Fibroblast of skin of left biceps (primary cell): ENCODE results near the gene HLA-DMA.

Source experiments
- DNase-seq, 2 experiments: peaks; one replicate each; pipeline ENCODE4 v3.0.0-alpha.2; 2013; ENCODE audit warnings: low read depth in 2 of 2

Gene HLA-DMA

DNA sequence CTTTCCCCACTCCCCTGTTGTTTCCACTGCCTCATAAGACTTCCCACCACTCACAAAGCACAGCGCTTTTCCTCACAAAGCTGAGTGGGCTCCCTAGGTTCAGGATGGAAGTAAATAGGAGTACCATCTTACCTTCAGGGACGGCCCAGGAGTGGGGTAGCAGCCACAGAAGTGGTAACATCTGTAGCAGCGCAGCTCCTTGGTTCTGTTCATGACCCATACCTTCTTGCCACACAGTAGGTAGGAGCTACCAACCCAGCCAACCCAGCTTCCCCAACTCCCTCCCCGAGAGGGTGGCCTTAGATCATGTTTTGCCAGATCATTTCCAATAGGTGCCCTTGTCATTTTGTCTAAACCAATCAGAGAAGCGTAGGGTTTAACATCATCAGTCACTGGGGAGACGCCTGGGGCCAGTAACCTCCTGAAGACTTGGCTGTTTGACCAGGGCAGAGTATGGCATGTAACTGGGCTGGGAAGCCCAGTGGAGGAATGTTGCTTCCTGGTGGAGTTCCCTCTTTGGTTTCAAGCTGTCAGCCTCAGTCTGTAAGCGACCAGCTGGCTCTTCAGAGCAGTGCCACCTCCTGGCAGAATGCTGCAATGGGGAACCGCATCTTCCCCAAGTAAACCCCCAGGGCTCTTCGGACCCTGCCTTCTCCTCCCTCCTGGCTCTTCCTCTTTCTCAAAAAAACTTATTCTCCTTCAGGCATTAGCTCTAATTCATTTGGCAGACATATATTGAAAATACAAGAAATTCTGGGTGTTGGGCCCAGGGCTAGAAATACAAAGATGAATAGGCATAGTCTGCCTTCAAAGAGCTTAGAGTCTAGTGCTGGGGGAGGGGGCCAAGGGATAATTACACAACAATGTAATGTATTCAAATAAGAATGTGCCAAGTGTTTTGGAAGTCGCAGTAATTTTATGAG lies at the start of gene HLA-DMA:
Gene HLA-DMA (minus strand): TSS at position 281 of the 923 bp plus-strand sequence. CDS start 61 bp downstream, at position 220.
- DNase-seq: peak in 1 of 2 experiments; percentile 51

DNA sequence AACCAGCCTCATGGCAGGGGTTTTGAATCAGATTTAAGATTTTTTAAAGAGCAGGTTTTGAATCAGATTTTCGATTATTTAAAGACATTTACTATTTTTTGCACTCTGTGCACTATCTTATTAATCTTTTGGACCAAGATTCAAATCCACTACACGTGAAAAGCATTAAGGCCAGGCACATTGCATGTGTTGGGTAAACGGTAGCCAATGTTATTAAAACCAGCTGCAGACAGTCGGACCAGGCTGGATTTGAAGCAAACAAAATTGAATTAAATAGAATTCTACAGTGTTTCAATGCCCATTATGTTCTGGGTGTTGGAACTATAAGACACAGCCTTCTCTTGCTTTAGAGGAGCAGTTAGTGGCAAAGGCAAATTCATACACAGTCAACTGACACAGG lies 48.8 kb upstream of the HLA-DMA start:
- DNase-seq: no peak

DNA sequence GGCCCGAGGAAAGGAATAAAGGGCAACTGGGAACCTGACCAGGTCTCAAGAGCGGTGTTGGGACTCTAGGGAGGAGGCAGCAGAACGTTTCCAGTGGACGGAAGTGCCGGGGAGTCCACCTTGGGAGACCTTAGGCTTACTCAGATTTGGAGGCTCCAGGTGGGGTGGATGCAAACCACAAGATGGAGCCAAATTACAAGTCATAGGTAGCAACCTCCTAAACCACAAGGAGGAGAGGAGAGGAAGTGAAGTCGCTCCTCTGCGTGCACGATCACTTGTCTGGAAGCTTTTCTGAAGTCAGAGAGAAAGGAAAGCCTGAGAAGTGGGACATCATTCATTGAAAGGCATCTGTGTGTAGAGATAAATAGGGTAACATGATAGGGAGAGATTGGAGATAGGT lies 47.2 kb upstream of the HLA-DMA start:
- no peak for DNase-seq

DNA sequence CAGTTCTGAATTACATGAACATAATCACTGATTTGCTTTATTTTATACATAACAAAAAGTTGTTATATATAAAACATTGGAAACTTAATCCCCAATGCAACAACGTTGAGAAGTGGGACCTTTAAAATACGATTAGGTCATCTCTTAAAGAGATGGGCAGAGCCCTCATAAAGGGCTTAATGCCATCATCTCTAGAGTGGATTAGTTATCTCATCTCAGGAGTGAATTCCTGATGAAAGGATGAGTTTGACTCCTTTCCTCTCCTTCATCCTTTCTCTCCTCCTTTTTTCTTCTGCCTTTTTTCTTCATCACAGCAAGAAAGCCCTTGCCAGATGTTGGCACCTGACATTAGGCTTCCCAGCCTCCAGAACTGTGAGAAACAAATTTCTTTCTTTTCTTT lies 42.6 kb upstream of the HLA-DMA start:
- no peak for DNase-seq

DNA sequence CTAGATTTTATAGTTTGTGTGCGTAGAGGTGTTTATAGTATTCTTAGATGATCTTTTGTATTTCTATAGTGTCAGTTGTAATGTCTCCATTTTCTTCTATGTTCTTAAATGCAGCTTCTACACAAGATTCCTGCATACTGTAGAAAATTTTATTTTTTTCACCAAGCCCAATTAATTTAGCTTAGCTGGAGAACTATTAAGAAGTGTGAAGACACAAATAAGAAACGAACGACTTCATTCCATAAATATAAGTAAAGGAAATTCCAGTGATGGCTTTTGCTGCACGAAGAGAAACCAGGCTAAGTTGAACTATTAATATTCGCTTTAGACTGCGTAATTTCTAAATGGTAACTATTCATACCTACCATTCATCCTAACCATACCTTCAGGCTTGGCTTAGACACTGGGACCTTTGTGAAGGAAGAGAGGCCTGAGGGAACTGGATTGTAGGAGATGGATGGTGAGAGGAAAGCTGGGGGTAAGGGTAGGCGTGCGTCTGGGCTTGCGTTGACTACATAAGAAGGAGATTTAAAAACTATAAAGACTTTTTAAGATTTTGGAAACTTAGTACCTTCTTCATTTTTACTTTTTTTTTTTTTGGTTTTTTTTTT lies 40.6 kb upstream of the HLA-DMA start:
- DNase-seq: no peak

DNA sequence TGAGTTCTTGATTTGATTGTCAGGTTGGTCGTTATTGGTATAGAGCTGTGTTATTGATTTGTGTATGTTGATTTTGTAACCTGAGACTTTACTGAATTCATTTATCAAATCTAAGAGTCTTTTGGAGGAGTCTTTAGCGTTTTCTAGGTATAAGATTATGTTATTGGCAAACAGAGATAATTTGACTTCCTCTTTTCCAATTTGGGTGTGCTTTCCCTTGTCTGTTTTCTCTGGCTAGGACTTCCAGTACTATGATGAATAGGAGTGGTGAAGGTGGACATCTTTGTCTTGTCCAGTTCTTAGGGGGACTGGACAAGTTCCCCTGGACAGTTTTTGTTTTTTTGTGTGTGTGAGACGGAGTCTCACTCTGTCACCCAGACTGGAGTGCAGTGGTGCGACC lies 39.1 kb upstream of the HLA-DMA start:
- no peak for DNase-seq

DNA sequence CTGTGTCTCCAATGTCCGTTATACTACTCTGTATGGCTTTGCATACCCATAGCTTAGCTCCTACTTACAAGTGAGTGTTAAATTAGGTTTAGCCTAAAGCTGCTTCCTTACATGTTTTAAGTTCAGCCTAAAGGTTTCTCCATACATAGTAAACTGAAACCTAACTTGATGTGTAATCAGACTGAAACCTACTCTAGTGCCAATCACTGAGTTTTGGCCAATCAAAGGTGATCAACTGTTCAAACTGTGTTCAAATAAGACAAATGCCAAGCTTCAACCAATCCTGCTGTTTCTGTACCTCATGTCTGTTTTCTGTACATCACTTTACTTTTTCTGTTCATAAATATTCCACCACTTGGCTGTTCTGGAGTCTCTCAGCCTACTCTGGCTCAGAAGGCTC lies 36.5 kb upstream of the HLA-DMA start:
- no peak for DNase-seq

DNA sequence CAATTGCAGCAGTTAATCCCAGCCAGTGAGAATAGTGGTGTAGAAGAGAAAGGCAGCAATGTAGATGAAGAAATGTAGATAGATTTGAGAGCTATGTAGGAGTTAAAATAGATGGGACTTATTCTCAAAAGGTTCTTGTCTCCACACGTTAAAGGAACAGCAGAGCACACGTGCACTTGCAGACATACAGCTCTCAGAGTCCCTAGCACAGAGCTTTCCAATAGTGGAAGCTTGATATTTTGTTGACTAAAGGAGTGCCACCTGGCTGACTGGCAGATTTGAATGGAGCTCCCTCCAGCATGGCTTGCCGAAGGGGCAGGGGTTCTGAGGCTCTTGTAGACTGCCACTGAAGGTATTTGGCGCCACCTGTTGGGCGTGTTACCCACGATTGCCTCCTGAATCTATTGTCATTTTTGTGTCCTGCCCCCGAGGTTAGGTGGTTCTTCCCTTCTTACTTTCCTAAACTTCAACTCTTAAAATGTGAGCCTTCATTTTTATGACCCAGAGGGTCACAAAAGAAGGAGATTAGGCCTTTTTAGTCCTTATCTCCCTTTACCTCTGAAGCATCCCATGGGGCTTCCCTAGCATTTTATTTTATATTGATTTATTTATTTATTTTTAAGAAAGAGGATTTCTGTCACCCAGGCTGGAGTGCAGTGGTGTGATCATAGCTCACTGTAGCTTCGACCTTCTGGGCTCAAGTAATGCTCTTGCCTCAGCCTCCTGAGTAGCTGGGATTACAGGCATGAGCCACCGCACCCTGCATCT lies 31.9 kb upstream of the HLA-DMA start:
- DNase-seq: no peak

DNA sequence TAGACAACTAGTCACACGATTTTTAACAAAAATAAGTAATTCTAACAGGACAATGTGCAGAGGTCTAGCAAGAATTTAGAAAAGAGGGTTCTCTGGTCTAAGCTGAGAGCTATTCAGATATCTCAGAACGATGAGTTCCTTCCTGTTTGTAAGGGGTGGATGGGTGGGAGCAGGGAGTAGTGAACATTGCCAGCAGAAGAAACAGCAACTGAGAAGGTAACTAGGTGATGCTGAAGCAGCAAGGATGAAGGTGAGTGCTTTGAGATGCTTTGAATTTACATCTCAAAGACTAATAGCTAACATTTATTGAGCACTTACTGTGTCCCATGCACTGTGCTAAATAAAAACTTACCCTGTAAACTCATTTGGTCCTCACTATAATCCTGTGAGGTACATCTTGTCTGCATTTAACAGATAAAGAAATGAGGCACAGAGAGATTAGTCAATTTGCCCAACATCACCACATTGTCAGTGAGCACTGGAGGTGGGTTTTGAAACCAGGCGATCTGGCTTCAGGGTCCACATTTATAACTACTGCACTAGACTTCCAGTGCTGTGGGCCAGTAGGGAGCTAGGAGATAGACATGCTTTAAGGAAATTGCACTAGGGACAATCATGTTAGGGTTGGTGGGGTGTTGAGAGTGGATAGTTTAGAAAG lies 31.2 kb upstream of the HLA-DMA start:
- no peak for DNase-seq

DNA sequence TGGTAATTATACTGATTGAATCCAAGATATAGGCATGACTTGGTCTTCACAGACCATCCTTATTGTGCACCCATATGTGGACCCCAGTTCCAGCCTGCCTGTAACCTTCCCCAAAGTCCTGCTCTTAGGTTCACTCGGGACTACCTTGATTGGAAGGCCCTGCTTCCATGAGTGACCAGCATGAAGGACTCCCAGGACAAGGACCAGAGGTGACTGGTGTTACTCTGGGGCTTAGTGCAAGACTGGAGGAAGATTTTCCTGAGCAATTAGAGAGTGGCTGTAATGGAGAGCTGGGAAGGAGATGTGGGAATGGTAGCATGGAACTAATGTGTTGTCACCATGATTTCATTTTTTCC lies 30.6 kb upstream of the HLA-DMA start:
- no peak for DNase-seq

DNA sequence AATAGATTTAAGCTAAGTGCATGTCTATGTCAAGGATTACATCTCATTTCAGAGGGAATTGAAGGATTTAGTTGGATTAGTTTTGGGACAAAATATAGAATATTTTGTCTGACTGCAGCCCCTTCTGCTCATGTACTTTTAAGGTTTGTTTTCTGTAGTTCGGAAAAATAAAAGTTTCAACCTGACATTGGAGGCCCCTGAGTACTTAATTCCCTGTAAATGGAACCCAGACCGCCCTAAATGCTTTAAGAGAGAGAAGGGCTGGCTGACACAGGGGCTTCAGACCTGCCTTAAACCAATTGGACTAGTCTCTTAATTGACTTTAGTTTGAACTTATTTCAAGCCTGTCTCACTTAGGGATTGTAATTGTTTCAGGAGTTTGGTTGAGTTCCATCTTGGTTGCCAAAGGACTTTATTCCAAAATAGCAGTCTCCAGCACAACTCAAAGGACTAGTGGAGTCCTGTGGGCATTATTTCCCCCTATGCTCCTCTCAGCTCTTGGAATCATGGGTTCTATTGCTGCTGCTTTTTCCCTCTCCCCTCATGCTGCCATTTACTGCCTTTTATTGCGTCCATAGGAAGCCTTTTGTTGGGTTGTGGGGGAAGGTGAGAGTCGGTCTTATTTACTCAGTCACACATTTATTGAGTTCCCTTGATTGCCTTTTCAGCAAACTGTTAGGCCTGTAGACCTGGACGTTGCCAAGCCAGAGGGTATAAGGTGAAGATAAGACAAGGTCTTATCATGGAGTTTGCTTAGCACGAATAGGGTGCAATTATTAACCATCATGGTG lies 30.0 kb upstream of the HLA-DMA start:
- DNase-seq: no peak

DNA sequence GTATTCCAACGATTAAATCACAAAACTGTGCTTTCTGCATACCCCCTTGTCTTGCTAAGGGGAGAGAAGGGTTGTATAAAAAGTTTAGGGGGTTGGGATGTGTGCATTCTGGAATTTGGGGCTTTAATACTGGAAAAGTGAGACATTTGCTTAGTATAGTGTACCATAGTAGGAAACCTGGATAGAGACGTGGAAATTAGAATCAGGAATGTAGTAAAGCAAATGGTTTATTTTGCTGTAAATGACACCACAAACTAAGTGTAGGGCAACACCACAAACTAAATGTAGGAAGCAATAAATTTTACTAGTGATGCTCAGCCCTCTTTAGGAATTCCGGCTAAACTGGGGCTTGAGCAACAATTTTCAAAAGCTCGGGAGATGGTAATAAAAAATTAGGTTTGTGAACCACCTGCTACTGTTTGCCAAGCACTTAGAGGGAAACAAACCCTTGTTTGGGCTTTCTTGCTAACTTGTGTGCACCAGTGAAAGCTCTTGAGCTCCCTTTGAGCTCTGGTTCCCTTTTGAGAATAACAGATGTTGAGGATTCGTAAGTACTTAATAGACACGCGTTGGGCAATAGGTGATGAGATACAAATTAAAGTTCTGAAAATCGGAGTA lies 29.3 kb upstream of the HLA-DMA start:
- DNase-seq: no peak

DNA sequence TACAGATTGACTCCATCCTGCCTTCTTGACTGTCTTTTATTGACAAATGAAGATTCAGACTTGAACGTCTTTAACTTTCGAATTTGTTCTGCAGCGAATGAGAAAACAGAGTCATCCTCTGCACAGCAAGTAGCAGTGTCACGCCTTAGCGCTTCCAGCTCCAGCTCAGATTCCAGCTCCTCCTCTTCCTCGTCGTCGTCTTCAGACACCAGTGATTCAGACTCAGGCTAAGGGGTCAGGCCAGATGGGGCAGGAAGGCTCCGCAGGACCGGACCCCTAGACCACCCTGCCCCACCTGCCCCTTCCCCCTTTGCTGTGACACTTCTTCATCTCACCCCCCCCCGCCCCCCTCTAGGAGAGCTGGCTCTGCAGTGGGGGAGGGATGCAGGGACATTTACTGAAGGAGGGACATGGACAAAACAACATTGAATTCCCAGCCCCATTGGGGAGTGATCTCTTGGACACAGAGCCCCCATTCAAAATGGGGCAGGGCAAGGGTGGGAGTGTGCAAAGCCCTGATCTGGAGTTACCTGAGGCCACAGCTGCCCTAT lies 27.7 kb upstream of the HLA-DMA start:
- no peak for DNase-seq

DNA sequence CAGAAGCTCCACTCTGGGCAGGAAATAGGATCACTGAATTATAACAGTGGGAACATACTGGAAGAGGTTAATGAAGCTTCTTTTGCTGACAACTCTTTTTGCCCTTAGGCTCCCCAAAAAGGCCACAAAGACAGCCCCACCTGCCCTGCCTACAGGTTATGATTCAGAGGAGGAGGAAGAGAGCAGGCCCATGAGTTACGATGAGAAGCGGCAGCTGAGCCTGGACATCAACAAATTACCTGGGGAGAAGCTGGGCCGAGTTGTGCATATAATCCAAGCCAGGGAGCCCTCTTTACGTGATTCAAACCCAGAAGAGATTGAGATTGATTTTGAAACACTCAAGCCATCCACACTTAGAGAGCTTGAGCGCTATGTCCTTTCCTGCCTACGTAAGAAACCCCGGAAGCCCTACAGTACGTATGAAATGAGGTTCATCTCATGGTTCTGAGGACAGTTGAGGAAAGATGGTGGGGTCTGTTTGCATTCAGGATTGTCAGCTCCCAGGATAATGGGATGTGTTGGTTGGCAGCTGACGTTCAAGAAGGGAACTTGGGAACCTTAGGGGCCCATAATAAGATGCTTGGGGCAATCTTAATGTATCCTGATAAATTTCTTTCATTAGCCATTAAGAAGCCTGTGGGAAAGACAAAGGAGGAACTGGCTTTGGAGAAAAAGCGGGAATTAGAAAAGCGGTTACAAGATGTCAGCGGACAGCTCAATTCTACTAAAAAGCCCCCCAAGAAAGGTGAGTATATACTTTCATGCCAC lies 27.0 kb upstream of the HLA-DMA start:
- no peak for DNase-seq

DNA sequence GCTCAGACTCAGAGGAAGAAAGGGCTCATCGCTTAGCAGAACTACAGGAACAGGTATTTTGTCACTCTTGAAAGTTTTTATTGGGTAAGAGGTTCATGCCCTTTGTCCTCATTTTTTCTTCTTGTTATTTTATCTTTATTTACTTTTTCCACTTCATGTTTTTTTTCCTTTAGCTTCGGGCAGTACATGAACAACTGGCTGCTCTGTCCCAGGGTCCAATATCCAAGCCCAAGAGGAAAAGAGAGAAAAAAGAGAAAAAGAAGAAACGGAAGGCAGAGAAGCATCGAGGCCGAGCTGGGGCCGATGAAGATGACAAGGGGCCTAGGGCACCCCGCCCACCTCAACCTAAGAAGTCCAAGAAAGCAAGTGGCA lies 25.0 kb upstream of the HLA-DMA start:
- no peak for DNase-seq

DNA sequence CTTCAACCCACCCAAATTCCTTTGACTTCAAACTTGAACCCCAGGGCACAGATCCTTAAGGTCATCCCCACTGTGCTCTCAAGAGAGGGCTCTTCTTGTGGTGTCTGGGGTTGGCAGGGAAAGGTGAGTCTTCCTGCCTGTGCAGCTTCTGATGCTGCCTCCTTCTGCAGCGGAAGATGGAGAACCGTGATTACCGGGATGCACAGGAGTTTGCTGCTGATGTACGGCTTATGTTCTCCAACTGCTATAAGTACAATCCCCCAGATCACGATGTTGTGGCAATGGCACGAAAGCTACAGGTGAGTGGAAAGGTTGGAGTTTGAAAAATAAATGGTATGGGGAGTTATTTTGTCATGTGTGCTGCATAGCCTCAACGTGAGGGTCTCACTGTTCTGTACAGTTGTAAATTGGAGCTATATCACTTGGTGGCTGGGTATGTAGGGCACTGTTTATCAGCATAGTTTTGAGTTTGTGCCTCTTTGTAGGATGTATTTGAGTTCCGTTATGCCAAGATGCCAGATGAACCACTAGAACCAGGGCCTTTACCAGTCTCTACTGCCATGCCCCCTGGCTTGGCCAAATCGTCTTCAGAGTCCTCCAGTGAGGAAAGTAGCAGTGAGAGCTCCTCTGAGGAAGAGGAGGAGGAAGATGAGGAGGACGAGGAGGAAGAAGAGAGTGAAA lies 24.5 kb upstream of the HLA-DMA start:
- DNase-seq: no peak

DNA sequence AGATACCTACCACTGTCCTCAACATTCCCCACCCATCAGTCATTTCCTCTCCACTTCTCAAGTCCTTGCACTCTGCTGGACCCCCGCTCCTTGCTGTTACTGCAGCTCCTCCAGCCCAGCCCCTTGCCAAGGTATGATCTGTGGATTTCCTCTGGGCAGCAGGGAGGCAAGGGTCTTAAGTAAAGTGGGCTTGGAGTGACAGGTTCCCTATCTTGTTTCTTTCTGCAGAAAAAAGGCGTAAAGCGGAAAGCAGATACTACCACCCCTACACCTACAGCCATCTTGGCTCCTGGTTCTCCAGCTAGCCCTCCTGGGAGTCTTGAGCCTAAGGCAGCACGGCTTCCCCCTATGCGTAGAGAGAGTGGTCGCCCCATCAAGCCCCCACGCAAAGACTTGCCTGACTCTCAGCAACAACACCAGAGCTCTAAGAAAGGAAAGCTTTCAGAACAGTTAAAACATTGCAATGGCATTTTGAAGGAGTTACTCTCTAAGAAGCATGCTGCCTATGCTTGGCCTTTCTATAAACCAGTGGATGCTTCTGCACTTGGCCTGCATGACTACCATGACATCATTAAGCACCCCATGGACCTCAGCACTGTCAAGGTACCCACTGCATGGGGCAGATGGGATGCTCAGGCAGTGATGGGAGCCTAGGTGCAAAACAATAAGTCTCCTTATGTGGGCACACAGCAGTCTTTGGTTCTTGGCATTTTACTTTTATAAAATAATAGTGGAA lies 23.6 kb upstream of the HLA-DMA start:
- no peak for DNase-seq

DNA sequence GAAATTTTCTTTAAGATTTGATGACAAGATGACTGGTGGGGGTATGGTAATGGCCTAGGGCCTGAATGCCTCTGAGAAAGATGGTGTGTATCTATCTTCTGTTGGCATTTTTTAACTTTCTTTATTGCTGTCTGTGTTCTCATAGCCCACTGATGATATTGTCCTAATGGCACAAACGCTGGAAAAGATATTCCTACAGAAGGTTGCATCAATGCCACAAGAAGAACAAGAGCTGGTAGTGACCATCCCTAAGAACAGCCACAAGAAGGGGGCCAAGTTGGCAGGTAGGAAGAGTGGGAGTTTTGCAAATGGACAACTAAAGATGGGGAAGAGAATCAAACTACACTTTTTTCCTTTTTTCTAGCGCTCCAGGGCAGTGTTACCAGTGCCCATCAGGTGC lies 23.0 kb upstream of the HLA-DMA start:
- DNase-seq: no peak
